OCI-LY7 (cell line): ENCODE measurements around the gene HRH2.

Experiments
- CTCF ChIP-seq: fragments of 200-600 bp; sonication (generic); conservative IDR thresholded peaks from 2 replicates; pipeline ENCODE4 v1.5.1; 2014; ENCODE audit warnings: mild to moderate bottlenecking, antibody characterized with exemption, low read length, moderate library complexity, mixed read lengths
- EZH2phosphoT487 ChIP-seq: fragments of 200-600 bp; sonication (generic); IDR thresholded peaks from 2 replicates; pipeline ENCODE4 v1.6.1; 2018; ENCODE audit warnings: low read depth, borderline replicate concordance, mild to moderate bottlenecking, mixed run types, antibody characterized with exemption, low read length, moderate library complexity, mixed read lengths

GRCh38 chr5:175734501-175734900 lies 76.6 kb downstream of the HRH2 start:
- TF ChIP-seq CTCF (no peak), EZH2phosphoT487 (no peak)
